SKM-1 (cell line): ENCODE data around the gene FAM90A1.
A peak's percentile ranks its signal among the peaks of the same experiment; 100 is the strongest.
"Not testable (repeated sequence)": the region's sequence is repeated elsewhere in the genome, so short reads cannot be mapped to it uniquely, and the experiment has no call there.

Experiments used
- DNase-seq: peaks from one replicate; lab custom pipeline; 2025; ENCODE audit not compliant: unreplicated experiment; lab: John Stamatoyannopoulos, UW

FAM90A1 gene, protein sequence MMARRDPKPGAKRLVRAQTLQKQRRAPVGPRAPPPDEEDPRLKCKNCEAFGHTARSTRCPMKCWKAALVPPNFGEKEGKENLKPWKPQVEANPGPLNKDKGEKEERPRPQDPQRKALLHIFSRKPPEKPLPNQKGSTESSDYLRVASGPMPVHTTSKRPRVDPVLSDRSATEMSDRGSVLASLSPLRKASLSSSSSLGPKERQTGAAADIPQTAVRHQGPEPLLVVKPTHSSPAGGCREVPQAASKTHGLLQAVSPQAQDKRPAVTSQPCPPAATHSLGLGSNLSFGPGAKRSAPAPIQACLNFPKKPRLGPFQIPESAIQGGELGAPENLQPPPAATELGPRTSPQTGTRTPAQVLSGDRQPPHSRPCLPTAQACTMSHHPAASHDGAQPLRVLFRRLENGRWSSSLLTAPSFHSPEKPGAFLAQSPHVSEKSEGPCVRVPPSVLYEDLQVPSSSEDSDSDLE

DNA sequence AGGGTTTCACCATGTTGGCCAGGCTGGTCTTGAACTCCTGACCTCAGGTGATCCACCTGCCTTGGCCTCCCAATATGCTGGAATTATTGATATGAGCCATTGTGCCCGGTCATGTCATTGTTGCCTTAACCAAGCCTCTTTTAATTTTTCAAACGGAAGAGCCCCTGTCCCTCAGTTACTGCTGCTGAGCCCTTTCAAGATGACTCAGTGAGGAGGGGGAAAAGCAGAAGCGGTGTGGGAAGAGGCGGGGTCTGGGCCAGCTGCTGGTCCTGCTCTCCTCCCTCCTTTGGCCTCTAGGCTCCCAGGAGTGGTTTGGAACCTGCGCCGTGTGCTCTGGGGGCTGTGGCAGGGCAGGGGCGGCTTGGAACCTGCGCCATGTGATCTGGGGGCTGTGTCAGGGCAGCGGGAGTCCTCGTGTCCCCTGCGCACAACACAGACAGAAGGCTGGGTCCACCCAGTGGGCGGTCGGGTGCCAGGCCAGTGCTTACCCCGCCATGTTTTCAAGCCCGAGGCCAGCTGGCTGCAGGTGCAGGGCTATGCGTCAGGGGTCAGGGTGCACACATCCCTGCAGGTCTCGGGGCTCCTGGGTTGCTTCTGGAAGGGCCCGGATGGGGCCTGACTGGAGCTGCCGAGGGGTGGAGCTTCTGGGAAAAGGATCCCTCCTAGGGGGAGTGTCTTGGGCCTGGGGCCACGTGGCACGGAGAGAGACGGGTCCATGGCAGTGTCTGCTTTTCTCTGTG lies at the start of gene FAM90A1:
TSS of gene FAM90A1 (minus strand) at position 627 of the 740 bp plus-strand sequence. CDS start 2,786 bp downstream, outside the sequence.
- not testable (repeated sequence) for DNase-seq

DNA sequence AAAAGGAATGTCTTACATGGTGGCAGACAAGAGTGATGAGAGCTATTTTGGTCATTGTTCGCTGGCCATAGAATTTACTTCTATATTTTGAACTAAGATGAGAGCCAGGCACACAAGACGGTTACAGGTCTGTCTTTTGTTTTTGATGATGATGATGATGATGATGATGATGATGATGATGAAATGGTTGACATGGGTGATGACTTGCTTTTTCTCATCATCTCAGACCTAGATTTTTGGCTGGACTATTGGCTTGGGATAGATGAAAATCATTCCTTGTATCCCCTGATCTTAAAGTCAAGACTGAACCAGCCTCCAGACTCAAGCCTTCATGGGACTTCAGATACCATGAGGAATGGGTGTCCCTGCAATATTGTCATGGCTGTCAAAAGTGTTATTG lies 49.0 kb upstream of the FAM90A1 start:
- DNase-seq = not testable (repeated sequence)

DNA sequence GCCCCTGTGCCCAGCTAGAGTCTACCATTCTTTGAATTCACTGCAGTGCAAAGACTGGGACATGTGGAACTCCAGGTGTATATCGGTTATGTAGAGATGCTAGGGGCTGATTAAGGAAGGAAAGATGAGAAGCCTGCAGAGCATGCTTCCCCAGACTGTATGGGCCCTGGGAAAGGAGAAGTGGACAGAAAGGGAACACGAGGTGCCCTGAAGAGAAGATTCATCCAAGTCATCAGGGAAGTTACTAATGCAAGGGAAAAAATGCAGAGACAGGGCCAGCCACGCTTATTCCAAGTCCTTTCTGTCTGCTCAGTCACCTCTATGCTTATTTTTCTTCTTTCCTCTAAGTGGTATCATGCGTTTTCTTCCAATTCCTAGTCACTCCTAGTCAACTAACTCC lies 39.3 kb upstream of the FAM90A1 start:
- DNase-seq = not testable (repeated sequence)

DNA sequence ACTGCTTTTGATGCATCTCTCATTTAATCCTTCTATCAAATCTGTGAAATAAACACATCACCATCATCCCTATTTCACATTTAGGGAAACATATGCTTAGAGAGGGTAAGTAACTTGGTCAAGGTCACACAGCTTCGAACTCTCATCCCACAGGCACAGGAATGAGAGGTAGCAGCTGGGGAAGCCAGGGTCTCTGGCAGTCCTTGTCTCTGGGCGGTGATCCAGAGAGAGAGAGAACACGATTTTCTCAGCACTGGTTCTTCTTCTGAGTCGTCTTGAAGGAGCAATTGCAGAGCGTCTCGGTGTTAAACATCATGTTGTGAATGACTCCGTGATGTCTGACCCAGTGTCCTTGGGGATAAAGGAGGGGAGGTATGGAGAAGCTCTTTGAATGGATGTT lies 36.8 kb upstream of the FAM90A1 start:
- not testable (repeated sequence) for DNase-seq

DNA sequence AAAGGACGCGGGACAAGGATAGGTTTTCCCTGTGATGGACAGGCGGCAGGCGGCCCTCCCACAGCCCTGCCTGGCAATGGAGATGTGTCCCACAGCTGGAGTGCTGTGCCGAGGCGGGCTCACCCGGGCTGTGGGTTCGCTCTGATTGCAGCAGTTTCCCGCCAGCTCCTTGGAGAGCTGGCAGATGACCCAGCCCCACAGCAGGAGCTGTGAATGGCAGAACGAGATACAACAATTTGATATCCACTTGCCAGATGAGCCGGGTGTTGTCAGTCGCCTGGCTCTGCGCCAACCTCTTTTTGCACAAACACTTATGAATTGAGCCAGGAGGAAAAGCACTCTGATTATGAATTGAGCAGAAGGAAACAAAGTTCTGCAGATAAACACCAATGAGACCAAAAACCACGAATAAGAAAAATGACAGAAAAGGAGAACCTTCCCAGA lies 33.7 kb upstream of the FAM90A1 start:
- DNase-seq = not testable (repeated sequence)

DNA sequence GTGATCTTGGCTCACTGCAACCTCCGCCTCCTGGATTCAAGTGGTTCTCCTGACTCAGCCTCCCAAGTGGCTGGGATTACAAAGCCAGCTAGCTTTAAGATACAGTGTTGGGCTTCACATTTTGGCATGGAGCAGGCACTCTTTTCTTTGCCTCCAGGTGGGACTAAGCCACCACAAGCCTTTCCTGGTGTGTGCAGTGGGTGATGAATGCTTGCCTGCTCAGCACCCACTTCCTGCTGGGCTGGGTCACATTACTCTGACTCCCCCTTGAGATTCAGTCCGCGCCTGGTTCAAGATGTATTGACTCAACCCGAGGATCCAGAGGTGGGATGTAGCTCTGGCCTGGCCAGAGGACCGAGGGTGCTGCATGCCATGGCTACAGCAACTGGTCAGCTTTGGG lies 28.9 kb upstream of the FAM90A1 start:
- DNase-seq = not testable (repeated sequence)

DNA sequence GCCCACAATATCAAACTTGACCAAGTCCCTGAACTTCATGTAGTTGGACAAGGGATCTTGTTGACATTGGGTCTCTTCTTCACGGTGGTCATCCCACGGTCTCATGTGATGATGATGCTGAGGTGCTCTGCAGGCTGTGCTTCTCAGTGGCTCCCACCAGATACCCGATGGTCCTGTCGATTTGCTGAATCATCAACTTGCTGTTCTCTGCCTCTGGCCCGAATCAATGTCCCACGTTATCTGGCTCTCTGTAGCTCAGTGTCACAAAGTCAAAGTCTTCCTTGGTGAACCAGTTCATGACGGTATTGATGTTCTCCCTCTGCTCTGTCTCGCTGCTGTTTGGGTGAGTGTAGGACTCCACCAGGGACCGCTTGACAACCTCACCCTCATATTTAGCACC lies 27.3 kb upstream of the FAM90A1 start:
- not testable (repeated sequence) for DNase-seq

DNA sequence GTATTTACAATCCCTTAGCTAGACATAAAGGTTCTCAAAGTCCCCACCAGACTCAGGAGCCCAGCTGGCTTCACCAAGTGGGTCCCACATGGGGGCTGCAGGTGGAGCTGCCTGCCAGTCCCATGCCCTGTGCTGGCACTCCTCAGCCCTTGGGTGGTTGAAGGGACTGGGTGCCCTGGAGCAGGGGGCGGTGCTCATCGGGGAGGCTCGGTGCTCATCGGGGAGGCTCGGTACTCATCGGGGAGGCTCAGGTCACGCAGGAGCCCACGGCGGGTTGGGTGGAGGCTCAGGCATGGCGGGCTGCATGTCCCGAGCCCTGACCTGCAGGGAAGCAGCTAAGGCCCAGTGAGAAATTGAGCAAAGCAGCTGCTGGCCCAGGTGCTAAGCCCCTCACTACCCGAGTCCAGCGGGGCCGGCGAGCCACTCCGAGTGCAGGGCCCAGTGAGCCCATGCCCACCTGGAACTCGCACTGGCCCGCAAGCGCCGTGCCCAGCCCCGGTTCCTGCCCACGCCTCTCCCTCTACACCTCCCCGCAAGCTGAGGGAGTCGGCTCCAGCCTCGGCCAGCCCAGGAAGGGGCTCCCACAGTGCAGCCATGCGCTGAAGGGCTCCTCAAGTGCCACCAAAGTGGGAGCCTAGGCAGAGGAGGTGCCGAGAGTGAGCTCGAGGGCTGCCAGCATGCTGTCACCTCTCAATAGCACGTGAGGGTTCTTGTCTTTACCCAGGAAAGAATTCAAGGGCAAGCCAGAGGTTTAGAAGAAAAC lies 24.8 kb upstream of the FAM90A1 start:
- not testable (repeated sequence) for DNase-seq

DNA sequence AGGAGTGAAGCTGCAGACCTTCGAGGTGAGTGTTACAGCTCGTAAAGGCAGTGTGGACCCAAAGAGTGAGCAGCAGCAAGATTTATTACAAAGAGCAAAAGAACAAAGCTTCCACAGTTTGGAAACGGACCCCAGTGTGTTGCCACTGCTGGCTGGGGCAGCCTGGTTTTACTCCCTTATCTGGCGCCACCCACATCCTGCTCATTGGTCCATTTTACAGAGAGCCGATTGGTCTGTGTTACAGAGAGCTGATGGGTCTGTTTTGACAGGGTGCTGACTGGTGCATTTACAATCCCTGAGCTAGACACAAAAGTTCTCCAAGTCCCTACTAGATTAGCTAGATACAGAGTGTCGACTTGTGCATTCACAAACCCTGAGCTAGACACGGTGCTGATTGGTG lies 24.2 kb upstream of the FAM90A1 start:
- DNase-seq = not testable (repeated sequence)

DNA sequence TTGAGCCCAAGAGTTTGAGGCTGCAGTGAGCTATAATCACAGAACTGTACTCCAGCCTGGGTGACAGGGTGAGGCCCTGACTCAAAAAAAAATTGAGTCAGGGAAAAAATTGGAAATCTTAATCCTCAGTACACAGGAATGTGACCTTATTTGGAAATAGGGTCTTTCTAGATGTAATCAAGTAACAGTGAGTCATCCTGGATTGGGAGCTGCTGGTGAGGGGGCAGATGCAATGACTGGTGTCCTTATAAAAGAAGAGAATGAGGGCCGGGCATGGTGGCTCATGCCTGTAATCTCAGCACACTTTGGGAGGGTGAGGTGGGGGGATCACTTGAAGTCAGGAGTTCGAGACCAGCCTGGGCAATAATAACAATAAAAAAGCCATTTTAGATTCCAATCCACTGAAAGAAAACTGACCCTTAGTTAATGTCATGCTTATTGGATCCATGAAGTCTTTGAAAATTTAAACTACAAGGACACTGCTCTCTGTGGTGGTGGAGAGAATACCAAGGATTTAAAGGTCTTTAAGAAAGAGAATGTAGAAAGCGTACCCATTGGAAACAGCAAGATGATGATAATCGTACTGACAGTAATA lies 19.6 kb upstream of the FAM90A1 start:
- DNase-seq = not testable (repeated sequence)

DNA sequence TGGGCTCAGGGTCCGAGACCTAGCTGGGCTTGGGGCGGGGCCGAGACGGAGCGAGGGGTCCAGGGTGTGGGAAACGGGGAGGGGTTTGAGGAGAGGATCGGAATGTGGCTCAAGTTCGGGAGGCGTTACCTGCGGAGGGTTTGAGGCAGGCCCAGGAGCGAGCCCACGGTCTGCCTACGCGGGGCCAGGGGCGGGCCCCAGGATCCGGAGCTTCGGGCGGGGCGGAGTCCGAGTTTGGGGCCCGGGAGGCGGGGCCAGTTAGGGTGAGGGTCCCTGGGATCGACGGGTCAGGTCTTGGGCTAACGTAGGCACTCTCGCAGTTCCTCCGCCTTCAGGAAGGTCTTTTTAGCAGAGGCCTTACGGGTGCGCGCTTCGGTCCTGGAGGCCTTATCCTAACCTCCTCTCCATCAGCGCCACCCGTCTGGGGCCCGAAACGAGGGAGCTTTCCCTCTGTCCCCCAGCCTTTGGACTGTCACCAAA lies 16.3 kb upstream of the FAM90A1 start:
- DNase-seq = not testable (repeated sequence)

DNA sequence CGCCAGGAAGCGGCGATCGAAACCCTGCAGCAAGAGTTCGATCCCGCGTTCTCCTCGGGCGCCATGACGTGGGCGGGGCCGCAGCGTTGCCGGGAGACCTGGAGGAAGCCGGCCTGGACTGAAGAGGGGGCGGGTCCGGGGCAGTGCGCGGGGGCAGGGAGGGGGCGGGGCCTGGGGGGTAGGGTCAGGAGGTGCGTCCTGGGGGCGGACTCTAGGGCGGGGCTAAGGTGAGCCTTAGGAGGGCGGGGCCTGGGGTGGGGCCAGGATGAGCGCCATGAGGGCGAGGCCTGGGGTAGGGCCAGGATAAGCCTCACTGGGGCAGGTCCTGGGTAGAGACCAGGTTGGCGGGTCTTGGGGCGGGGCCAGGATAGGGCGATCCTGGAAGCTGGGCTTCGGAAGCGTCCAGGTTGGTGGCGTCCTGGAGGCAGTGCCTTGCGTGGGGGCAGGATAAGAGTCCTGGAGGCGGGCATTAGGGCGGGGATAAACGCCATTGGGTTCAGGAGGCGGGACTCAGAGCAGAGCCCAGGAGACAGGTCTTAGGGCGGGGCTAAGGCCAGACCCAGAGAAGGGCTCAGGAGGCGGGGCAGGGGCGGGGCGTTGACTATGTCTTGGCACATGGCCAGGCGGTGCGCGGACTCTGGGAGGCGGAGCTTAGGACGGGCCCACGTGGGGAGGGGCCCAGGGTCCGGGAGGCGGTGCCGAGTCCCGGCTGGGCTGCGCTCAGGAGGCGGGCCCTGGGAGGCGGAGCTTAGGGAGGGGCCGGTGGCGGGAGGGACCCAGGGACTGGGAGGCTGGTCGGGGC lies 15.7 kb upstream of the FAM90A1 start:
- peak; percentile 33 for DNase-seq

DNA sequence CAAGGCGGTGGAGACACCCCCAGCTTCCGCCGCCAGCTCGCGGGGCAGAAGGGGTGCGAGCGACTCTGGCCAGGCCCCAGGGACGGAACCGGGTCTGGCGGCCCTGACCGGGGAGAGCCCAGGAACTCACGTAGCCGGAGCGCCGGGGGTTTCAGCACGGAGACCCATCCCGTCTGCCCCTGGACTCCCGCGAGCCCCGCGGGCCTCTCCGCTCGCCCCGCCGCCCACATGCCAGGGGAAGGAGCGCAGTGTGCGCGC lies 15.1 kb upstream of the FAM90A1 start:
- DNase-seq = not testable (repeated sequence)

DNA sequence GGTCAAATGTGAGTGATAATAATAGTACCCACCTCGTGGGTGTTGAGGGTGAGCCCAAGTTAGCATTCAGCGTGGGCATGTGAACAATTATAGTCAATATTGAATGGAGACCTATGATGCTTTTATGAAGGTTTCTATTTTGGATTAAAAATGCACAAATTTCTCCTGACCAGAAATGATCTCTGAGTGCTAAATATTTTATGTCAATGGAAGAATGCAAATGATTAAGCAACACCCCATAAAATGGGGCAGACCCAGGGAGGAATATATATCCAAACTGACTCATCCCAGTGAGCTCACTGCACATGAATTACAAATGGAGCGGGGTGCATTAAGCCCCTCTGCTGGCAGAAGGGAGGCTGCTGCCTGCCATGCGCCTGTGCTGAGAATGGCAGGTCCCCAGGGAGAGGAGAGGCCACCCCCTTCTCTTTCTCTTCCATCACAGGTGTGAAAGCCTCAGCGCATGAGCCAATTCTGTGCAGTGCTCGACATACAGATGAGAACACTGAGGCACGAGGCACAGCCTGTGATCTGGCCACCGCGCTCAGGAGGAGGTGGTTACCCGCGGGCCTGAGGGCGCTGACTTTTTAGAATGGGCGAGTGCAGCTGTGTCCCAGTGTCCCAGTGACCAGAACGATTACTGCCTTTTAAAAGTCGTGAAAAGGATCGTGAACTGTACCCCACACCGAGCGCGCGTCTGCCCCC lies 14.7 kb upstream of the FAM90A1 start:
- not testable (repeated sequence) for DNase-seq

DNA sequence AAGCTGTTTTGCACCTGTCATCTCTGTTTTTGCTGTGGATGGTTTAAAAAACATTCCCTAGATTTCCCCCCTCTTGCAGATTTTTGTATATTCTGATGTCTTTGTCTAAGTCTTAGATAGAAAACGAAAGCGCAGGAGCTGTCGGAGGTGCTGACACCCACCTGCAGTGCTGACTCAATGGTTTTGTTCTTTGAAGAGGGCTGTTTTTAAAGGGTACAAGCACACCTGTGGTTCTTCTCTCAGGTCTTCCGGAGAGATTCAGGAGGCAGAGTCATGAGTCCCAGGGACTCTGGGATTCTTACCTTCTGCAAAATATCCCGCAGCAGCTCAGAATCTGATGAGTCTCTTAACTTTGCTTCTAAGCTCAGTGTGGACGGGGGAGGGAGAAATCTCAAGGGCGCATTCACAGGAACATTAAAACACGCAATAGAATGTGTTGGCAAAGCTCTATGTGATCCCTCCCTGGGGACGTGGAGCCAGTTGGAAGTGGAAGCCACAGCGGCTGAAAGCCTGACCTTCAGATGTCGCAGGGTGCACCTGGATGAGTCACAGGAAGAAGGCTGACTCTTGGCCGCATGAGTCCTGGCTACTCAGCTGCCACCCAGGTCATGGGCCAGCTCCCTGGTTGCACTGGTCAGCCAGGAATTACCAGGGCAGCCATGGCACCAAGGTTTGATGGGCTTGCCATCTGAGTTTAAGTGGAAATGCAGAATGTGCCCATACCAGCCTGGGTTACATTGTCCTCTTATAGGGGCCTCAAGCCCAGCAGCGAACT lies 13.1 kb upstream of the FAM90A1 start:
- DNase-seq = not testable (repeated sequence)

DNA sequence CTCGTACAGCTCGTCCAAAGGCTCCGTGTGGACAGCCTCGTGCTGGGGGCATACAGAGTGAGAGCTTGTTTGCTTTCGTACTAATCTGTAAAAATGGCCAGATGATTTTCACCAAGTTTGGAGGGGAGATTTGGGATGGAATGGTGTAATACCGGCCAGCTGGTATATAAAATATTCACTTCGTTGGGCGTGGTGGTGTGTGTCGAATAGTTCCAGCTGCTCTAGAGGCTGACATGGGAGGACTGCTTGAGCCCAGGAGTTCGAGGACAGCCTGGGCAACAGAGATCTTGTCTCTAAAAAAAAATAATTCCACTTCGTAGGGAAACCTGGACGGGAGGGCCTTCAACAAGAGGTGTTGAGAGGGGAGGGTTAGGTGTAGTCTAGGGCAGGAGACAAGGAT lies 9.6 kb upstream of the FAM90A1 start:
- DNase-seq = not testable (repeated sequence)

DNA sequence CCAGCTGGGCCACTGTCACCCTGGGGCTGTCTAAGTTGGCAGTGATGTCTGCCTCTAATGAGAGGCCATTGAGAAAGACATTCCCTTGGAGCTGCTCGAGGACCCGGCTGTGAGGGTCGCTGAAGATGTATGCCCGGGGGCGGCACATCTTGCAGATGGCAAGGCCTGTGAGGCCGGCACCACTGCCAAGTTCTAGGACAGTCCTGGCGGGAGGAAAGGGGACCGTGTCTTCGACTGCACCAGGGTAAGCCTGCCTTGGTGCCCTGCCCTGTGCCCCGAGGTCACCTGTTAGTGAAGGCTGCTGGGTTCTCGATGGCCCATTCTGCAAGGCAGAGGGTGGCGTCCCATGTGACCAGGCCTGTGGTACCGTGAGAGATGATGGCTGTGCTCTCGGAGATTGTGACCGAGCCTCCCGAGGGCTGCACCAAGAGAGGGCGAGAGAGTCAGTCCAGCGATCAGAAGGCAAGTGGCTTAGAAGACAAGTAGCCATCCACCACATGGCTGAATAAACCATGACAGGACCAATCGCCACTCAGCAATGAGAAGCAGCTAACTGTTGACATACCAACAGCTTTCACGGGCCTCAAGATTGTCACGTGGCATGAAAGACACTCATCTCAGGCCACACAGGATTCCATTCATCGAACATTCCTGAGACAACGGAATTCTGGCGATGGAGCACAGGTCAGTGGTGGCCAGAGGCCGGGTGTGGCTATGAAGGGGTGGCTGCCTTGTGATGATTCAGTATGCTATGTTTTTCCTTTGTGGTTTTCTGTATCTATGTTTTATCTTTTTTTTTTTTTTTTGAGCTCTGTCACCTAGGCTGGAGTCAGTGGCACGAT lies 8.1 kb upstream of the FAM90A1 start:
- DNase-seq = not testable (repeated sequence)

DNA sequence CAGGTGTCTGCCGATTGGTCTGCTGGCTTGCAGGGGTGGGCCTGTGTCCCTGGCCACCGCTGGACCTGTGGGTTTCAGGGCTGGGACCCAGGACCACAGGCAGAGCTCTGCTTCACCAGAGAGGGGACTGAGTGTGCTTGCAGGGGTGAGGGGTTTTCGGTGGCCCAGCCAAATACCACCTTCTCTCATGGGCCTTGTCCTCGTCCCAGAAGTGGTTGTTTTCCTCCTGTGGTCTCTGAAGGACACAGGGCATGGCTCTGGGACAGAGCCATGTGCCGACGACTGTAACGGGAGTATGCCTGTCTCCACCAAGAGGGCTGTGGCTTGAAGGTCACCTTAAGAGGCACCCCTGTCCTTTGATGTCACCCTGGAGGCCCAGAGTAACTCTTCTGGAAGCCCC lies 7.3 kb upstream of the FAM90A1 start:
- DNase-seq = not testable (repeated sequence)
